ENCODE data around the gene BBS1.
"Not testable (repeated sequence)": the region's sequence is repeated elsewhere in the genome, so short reads cannot be mapped to it uniquely, and the experiment has no call there.

Gene BBS1

DNA sequence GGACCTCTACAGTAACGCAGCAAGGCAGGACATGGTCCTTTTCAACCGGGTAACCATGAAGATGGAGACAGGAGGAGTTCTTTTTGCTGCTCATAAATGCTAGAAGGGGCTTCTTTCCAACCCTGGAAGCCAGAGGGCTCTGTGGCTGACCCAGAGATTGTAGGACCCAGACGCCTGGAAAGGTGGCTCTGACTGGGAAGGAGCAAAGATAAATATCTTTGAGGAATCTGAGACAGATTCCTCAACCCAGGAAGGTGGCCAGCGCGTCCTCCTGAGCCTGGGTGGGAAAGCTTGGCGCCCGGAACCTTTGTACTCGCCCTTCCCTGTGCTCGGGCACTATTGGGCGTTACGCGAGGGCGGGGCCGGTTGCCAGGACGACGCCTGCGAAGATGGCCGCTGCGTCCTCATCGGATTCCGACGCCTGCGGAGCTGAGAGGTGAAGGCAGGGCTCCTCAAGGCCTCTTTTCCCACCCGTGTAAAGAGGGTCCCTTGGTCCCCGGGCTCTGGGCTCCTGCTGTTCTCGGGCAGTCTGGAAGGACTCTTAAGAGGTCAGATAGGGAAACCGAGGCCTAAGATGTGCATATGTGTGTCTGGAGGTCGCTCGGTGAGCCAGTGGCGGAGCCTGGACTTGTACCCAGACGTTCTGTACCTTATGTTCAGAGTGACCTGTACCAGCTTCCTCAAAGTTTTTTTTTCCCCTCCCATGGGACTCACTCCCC lies at the start of gene BBS1:
BBS1 (plus strand) TSS at position 365 of the 719 bp plus-strand sequence; CDS start at position 390, 25 bp downstream.
- peak; percentile 66 to 70 for DNase-seq (ENCODE audit: low read depth in 2 of 2)

DNA sequence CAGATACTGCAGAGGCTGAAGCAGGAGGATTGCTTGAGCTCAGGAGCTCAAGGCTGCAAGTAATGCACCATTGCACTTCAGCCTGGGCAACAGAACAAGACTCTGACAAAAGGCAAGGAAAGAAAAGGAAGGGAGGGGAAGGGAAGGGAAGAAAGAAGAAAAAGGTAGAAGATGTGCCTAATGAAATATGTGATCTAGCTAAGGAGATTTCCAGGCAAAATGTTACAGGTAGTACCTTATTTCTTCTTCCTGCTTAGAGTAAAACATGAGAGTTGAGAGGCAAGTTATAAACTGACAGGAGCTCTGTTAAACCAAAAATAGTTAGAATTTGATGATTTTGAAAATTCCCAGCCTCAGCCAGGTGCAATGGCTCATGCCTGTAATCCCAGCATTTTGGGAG lies 48.4 kb upstream of the BBS1 start:
- DNase-seq (ENCODE audit: low read depth in 2 of 2) = no peak

DNA sequence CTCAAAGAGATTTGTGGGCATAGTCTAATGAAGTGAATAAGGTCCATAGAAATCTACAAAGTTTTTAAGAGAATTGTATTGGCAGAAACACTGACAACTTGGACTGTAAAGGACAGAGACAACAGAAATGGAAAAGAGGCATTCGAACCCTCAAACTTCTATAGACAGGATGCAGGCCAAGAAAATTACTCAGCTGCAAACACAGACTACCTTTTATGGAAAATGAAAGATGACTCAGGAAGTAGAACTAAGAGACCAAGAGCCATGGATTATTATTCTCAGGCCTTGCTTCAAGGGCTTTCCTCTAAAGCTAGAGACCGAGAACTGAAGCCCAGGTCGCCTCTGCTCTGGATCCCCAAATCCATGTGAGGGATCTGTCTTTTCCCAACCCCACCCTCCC lies 47.5 kb upstream of the BBS1 start:
- DNase-seq (ENCODE audit: low read depth in 2 of 2) = no peak

DNA sequence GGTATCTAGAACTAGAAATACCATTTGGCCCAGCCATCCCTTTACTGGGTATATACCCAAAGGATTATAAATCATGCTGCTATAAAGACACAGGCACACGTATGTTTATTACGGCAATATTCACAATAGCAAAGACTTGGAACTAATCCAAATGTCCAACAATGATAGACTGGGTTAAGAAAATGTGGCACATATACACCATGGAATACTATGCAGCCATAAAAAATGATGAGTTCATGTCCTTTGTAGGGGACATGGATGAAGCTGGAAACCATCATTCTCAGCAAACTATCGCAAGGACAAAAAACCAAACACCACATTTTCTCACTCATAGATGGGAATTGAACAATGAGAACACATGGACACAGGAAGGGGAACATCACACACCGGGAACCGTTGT lies 46.3 kb upstream of the BBS1 start:
- not testable (repeated sequence) for DNase-seq (ENCODE audit: low read depth in 2 of 2)

DNA sequence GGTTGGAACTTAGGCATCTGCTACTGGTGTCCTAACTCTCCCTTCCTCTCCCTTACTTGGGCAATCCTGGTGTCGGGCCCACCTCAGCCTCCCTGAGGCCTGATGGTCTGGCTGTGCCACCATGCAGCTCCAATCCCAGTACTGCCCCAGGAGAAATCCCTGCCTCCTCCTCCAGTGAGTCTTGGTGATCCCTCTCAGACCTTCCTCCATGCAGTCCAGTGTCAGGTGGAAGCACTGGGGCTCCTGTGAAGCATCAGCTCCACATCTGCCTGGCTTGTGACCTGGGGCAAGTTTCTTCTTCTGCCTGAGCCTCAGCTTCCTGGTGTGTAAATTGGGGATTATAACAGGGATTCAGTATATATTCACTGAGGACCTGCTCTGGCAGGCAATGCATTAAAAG lies 45.5 kb upstream of the BBS1 start:
- DNase-seq (ENCODE audit: low read depth in 2 of 2) = no peak

DNA sequence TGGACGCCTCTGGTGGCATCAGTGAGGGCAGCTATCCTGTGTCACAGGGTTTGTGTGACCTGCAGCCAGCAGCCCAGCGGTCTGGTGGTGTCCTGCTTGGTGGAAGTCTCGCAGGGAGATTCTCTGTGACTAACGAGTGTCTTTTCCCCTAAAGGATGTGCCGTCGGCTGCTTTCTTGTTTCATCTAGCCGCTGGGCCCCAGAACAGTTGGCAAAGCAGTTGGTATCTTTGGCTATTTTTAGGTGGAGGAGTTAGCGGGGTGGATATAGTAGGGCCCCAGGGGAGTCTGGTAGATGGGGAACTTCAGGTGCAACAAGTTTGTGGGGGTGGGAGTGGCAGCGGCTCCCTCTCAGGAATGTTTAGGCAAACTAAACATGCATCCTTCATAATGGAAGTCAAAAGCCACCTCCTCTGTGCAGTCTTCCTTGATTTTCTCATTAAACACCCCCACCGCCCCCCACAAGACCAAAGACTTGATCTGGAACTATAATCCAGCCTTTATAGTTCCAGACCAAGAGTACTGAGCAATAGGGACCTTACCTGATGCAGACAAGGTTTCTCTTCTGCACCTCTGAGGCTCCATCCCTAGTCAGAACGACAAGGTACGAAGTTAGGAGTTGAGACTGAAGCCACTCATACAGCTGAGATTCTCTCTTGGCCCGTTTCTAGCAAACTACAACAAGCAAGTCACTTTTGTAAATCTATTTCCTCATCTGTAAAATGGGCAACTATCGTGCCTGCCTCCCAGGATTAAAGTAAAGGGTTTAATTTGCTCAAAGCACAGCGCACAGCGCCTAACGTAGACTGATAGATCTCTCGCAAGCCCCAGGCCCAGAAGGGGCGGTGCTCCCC lies 44.8 kb upstream of the BBS1 start:
- DNase-seq (ENCODE audit: low read depth in 2 of 2) = no peak

DNA sequence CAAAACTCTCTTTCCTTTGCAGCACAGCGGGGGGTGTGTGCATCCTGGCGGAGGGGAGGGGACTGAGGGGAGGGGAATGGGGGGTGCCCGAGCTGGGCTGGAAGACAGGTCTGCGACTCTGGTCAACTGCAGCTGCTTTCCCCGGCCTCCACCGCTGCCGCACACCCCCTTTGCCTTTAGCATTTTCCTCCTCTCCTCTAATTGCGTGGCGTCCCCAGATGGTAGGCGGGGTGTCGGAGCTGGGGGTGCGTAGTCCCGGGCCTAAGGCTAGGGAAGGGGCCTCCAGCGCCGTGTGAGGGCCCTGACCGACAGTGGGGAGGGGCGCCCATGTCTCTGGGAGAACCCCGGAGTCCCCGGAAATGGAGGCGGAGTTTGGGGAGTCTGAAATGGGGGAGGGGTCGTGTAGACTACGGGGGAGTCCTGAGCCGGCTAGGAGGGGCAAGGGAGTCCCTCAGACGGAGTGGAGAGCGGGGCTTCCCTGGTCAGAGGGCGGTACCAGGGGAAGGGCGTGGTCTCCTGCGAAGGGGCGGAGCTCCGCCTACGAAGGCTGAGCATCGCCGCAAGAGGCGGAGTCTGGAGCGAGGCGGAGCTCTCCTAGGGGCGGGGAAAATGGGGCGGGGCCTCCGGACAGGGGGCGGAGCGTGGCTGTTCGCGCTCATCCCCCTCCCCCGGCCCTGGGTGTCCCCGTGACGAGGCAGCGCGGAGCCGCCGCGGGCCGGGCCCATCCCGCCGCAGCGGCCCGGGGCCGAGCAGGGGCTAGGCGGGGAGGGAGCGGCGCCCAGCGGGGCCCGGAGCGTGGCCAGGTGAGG lies 44.0 kb upstream of the BBS1 start, which contains the start of gene PELI3:
PELI3 (plus strand) TSS at position 681 of the 809 bp plus-strand sequence. CDS start 1,224 bp downstream, outside the sequence.
- peak; percentile 91 to 95 for DNase-seq (ENCODE audit: low read depth in 2 of 2)

DNA sequence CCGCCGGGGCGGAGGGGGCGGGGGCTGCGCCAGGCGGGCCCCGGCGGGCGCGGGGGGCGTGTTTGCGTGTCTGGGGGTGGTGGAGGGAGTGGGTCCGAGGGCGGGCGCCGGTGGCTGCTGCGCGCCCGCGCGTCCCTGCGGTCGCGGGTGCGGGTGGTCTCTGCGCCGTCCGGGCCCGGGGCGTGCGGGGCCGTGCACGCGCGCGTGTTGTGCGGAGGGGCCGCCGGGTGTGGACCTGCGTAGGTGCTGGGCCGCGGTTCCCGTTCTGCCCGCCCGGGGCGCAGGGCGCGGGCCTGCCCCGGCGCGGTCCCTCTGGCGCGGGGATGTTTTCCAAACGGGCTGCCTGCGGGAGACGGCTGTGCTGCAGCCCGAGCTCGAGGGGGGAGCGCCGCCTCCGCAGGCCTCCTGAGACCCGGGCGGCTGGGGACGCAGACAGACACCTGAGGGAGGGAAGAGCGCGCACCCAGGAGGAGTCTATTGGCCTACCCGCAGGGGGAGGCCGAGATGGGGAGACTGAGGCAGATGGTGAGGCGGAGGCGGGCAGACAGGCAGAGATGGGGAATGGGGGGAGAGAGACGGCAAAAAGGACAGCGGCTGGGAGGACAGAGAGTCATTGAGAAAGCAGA lies 43.3 kb upstream of the BBS1 start:
- no peak for DNase-seq (ENCODE audit: low read depth in 2 of 2)

DNA sequence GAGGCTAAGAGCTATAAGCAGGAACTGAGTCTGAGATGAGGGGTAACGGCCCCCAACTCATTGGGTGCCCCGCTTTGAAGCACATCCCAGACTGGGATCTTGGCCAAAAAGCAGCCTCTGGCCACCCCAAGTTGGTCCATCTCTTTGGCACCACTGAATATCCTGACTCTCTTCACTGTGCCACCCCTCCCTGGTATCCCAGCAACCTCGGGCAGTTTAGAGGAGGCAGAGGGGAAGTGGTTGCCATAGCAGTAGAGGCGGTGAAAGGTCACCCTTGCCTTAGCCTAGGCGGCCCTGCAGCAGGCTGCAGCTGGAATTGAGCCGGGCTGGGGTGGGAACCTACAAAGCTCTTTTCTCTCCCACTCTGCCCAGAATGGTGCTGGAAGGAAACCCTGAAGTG lies 42.7 kb upstream of the BBS1 start:
- no peak for DNase-seq (ENCODE audit: low read depth in 2 of 2)

DNA sequence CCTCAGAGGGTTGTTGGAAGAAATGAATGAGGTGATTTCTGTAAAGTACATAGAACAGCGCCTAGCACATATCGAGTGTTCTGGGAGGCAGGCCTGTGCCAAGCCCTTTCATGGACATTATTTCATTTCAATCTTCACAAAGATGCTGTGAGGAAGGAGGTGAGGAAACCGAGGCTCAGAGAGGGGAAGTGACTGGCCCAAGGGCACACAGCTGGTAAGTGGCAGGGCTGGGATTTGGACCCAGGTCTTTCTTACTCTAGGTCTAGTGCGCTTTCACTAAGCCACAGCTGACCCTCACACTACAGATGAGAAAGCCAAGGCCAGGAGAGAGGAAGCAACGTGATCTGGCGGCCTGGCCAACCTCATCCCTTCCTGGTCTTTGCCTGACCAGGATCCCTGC lies 41.7 kb upstream of the BBS1 start:
- DNase-seq (ENCODE audit: low read depth in 2 of 2) = no peak

DNA sequence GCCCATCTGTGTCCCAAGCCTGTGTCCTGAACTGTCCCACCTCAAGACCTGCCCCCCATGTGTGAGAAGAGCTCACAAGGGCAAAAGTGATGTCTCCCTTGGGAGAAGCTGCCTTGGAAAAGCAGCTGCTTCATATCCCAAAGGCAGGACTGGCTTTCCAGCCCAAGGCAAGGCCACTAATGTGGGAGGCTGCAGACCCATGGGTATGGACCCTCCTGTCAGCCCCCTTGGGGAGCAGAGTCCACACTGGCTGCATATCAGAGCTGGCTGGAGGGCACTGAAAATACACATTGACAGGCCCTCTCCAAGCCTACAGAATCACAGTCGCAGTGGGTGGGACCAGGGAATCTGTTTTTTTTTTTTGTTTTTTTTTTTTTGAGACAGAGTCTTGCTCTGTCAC lies 41.0 kb upstream of the BBS1 start:
- DNase-seq (ENCODE audit: low read depth in 2 of 2) = no peak

DNA sequence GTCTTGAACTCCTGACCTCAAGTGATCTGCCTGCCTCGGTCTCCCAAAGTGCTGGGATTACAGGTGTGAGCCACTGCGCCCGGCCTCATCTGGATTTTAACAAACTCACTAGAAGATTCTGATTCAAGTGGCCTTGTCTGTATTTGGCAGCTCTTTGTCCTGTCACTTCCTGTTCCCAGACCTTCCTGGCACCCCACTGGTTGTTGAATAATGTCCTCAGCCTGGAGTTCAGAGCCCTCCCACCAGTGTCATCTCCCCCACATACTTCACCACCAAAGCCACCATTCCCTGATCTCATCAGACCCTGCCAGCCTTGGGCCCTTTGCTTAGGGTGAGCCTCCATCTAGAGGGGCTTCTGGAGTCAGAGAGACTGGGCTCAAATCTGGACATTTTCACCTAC lies 40.4 kb upstream of the BBS1 start:
- DNase-seq (ENCODE audit: low read depth in 2 of 2) = no peak

DNA sequence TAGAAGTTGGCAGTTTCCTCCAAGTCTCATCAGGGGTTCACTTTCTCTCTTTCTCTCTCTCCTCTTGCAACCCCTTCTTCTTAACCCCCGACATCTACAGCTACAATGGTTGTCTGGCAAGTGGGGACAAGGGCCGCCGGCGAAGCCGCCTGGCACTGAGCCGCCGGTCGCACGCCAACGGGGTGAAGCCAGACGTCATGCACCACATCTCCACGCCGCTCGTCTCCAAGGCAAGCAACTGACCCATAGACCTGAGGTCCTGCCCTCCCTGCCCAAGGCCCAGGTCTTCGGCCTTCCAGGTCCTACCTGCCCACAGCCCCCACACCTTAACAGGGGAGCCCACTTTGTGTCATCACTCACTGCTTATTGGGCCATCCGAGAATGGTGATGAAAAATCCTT lies 39.3 kb upstream of the BBS1 start:
- no peak for DNase-seq (ENCODE audit: low read depth in 2 of 2)

DNA sequence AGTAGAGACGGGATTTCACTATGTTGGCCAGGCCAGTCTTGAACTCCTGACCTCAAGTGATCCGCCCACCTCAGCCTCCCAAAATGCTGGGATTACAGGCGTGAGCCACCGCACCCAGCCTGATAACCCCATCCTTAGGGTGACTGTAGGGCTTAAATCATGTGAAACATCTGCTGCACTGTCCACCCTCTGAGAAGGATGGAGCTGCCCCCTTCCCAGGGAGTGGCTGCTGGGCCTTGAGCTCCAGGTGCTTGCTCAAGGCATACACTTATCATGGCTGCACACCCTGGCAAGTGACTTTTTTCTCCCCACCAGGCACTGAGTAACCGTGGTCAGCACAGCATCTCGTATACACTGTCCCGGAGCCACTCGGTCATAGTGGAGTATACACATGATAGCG lies 38.4 kb upstream of the BBS1 start:
- no peak for DNase-seq (ENCODE audit: low read depth in 2 of 2)

DNA sequence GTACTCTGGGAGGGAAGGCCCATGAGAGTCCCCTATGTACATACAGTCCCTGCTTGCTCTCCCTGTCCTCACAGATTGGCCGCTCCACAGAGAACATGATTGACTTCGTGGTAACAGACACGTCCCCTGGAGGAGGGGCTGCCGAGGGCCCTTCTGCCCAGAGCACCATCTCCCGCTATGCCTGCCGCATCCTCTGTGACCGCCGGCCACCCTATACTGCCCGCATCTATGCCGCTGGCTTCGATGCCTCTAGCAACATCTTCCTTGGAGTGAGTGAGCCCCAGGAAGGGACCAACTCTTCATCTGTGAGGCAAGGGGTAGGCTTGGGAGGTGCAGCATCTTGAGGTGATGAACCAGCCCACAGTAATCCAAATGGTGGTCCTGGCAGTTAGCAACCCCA lies 37.3 kb upstream of the BBS1 start:
- no peak for DNase-seq (ENCODE audit: low read depth in 2 of 2)

DNA sequence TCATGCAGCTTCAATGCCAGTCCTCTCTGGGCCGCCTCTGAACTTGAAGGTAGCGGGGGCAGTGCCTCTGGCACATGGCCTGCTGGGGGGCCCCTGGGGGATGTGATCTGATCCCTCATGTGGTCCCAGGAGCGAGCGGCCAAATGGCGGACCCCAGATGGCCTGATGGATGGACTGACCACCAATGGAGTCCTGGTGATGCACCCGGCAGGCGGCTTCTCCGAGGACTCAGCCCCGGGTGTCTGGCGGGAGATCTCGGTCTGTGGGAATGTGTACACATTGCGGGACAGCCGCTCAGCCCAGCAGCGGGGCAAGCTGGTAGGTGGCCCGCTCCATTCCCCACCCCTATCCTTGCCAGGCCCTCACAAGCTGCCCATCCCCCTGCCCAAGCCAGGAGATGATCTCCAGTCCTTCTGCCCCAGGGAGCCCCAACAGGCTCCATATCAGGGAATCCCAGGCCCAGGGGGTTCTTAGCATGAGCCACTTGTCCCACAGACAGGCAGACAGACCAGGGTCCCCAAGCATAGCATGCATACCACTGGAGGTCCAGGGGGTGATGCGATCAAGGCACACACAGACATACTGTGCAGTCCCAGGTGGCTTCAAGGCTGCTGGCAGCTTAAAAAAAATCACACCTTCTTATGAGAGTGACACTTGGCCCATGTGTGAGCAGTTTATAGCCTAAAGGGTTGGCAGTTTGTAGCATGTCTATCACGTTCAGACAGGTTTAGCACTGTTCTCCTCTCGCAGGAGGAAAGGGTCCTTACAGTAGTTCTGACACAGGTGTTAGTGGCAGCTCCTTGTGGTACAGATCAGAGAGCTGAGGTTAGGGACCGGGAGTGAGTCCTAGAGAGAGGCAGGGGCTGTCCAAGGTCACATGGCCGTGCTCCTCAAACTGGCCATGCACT lies 36.6 kb upstream of the BBS1 start:
- no peak for DNase-seq (ENCODE audit: low read depth in 2 of 2)

DNA sequence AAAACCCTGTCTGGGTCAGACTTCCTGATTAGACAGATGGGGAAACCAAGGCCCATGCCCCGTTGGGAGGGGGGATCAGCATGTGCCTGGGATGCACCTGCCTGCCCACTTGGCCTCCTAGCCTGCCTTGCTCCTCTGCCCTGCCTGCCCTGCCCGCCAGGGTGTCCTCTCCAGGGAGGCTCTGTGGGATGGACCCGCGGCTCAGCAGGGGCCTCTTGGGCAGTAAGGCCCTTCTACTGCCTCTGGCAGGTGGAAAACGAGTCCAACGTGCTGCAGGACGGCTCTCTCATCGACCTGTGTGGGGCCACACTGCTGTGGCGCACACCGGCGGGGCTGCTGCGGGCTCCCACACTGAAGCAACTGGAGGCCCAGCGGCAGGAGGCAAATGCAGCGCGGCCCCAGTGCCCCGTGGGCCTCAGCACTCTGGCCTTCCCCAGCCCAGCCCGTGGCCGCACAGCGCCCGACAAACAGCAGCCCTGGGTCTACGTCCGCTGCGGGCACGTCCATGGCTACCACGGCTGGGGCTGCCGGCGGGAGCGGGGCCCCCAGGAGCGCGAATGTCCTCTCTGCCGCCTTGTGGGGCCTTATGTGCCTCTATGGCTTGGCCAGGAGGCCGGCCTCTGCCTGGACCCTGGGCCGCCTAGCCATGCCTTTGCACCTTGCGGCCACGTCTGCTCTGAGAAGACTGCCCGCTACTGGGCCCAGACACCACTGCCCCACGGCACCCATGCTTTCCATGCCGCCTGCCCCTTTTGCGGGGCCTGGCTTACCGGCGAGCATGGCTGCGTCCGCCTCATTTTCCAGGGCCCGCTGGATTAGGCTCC lies 34.9 kb upstream of the BBS1 start:
- DNase-seq (ENCODE audit: low read depth in 2 of 2) = no peak

DNA sequence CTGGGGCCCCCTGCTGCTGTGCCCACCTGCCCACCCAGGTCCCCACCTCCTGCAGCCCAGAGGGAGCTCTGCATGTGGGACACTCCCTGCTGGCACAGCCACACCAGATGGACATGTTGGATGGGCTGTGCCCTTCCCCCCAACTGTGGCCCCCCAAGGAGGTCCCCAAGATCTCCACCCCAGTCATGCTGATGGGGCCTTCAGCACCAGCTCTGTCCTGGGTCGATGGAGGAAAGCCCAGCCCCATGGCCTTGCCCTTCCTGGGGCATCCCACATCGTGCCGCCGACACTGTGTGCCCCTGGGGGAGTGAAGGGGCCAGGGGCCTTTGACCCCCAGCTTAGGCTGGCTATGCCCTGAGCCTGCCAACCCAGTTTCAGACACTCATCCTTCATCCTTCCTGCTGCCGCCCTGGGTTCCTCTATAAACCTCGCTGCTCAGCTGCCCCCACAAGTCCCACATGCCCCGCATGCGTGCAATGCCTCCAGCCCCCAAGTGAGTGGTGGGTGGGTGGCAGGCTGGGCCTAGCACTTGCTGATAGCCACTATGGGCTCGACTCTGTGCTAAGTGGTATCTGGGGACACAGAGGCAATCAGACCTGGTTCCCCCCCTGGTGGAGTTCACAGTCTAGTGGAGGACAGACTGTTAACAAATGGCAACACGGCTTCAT lies 34.1 kb upstream of the BBS1 start:
- DNase-seq (ENCODE audit: low read depth in 2 of 2) = no peak

DNA sequence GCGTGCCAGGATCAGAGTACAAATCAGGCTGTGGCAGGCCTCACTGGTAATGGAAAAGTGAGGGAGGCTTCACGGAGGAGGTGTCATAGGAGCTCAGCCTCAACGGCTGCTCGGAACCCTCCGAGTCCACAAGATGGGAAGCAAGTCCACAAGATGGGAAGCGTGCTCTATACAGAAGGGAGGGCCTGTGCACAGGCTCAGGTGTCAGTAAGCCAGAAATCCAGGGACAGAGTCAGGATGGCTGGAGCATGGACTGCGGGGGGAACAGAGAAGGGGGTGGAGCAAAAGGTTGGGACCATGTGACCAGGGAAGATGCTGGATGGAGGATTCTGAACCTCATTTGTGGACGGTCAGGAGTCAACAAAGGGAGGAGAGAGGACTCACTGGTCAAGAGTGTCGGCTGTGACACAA lies 33.6 kb upstream of the BBS1 start:
- DNase-seq (ENCODE audit: low read depth in 2 of 2) = no peak
